GM10266 (cell line): ENCODE results near the gene CHIC2.
A peak's percentile ranks its signal among the peaks of the same experiment; 100 is the strongest.

ENCODE experiments used
- DNase-seq: peaks from one replicate; pipeline ENCODE4 v3.0.0; 2012; ENCODE audit errors: extremely low spot score
- CTCF ChIP-seq: IDR thresholded peaks from 2 replicates; pipeline ENCODE4 v1.5.1; 2012; ENCODE audit warnings: mild to moderate bottlenecking, low read depth; ENCODE audit not compliant: control insufficient read depth, insufficient read depth; ENCODE audit errors: missing control alignments

CHIC2 gene

GRCh38 chr4:54063737-54064316, 578 bp downstream of the CHIC2 start:
- peak; percentile 52 for DNase-seq
- no peak for TF ChIP-seq CTCF

- no peak for TF ChIP-seq CTCF
- DNase-seq: peak; percentile 33
Observed at GRCh38 chr4:54063229-54063628, 1.2 kb downstream of the CHIC2 start.

GRCh38 chr4:54062392-54062791, 2.0 kb downstream of the CHIC2 start:
- no peak for TF ChIP-seq CTCF

GRCh38 chr4:54061873-54062272, 2.5 kb downstream of the CHIC2 start:
- no peak for DNase-seq
- no peak for TF ChIP-seq CTCF

More at GRCh38 chr4:54062392-54062791, 2.0 kb downstream of the CHIC2 start:
- no peak for DNase-seq

GRCh38 chr4:54061067-54061466, 3.3 kb downstream of the CHIC2 start:
- no peak for DNase-seq
- no peak for TF ChIP-seq CTCF

- DNase-seq: no peak
- no peak for TF ChIP-seq CTCF
Observed at GRCh38 chr4:54060116-54060515, 4.3 kb downstream of the CHIC2 start.

GRCh38 chr4:54058171-54058570, 6.2 kb downstream of the CHIC2 start:
- TF ChIP-seq CTCF: no peak
- peak; percentile 27 for DNase-seq
